Tibial artery (tissue), 4 donors: Measurements from ENCODE around the gene TUBB2A.
A peak's percentile ranks its signal among the peaks of the same experiment; 100 is the strongest.
"Not testable (repeated sequence)": the region's sequence is repeated elsewhere in the genome, so short reads cannot be mapped to it uniquely, and the experiment has no call there.

ENCODE experiments used
- DNase-seq, 2 donors: peaks; one replicate each; pipeline ENCODE4 v3.0.0-alpha.2; 2019
- H3K27ac ChIP-seq, 2 donors: fragments of 200-600 bp; sonication (generic) in 1 of 2; 1 replicate in 1 of 2; 2 replicates in 1 of 2; pipeline ENCODE4 v1.5.1; 2018 to 2019; ENCODE audit warnings: mild to moderate bottlenecking in 1 of 2
- H3K27me3 ChIP-seq, 2 donors: fragments of 200-600 bp; sonication (generic) in 1 of 2; one replicate each; pipeline versions ENCODE4 v1.5.1 to v1.6.0; 2016 to 2019
- H3K36me3 ChIP-seq, 3 donors: fragments of 200-600 bp; sonication (generic) in 2 of 3; one replicate each; pipeline ENCODE4 v1.5.1; 2016 to 2019; ENCODE audit warnings: mild to moderate bottlenecking in 2 of 3
- H3K4me1 ChIP-seq, 4 donors: fragments of 200-600 bp; sonication (generic) in 2 of 4; 1 replicate in 3 of 4; 2 replicates in 1 of 4; pipeline ENCODE4 v1.5.1; 2016 to 2019
- H3K4me3 ChIP-seq, 2 donors: fragments of 200-600 bp; sonication (generic) in 1 of 2; 1 replicate in 1 of 2; 2 replicates in 1 of 2; pipeline ENCODE4 v1.5.1; 2018 to 2019; ENCODE audit warnings: mild to moderate bottlenecking in 2 of 2
- H3K9me3 ChIP-seq, 3 donors: fragments of 200-600 bp; sonication (generic) in 1 of 3; one replicate each; pipeline ENCODE4 v1.5.1; 2016 to 2019
- intact Hi-C: fragments of 100-400 bp; cut with DNase I; formaldehyde crosslinking; loops from one replicate; pipeline ENCODE4 v1.15.0; 2023; ENCODE audit warnings: low total_unique reads
- TF ChIP-seq, protein P1 (sequence below), 2 experiments: fragments of 200-600 bp in 1 of 2; fragments of 450-650 bp in 1 of 2; IDR thresholded peaks; one replicate each; pipeline ENCODE4 v1.5.1; 2017 to 2019; ENCODE audit warnings: antibody characterized with exemption in 2 of 2, mild to moderate bottlenecking in 1 of 2, moderate library complexity in 1 of 2

Gene TUBB2A

DNA sequence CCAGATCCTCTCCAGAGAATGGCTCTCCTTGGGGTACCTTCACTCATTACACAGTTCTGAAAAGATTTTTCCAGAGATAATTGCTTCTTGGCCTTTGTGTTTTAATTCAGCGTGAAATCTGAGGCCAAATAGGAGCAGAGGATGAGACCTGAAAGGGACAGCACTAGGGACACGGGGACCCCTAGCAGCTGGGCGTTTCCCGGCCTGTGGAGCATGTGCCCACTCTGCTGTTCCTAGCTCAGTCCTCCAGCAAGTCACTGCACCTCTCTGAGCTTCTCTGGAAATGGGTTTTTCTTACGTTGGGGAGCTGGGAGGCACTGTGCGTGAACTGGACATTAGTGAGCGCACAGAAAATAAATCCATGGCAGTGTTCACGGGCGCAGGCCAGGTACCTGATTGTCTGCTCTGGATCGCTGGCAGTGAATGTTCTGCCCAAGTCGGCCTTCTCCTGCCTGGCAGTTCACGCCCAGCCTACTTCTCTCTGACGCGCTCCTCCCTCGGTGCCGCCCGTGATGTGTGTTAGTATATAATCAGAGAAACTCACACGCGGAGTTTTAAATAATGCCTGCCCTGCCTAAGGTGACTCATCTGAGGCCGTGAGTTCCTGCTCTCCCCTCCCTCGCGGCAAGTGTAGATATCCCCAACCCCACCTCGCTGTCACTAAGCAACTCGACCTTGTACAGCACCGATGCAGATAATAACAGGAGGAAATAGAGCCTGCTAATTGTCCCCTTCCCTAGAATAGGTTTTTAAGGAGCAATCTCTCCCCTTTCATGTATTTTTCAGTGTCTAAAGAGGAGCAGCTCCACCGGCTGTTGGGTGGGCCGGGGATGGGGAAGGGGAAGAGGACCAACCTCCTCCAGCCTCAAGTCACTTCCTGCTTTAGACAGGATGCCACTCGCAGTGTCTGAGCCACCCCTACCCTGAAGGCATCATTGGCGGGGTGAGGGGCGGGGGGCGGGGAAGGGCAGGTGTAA is 2.7 kb upstream of the TUBB2A start:
- Histone ChIP-seq H3K27me3 (no peaks in the 10 kb centered on the region), H3K36me3 (peaks cover 0 to 5% (median 3%) of the 10 kb centered on the region in 3 donors), H3K4me1 (peaks cover 0 to 12% (median 8%) of the 10 kb centered on the region in 4 donors), H3K9me3 (no peaks in the 10 kb centered on the region), H3K27ac (no peak overlapping the region), H3K4me3 (no peak overlapping the region)
- intact Hi-C loops, result loop anchor here (10.0 kb wide), 1 partner anchor 85 kb away; no protein-coding TSS in a partner anchor
- DNase-seq, result peak in 1 of 2 donors; percentile 55
- TF ChIP-seq, protein P1, sequence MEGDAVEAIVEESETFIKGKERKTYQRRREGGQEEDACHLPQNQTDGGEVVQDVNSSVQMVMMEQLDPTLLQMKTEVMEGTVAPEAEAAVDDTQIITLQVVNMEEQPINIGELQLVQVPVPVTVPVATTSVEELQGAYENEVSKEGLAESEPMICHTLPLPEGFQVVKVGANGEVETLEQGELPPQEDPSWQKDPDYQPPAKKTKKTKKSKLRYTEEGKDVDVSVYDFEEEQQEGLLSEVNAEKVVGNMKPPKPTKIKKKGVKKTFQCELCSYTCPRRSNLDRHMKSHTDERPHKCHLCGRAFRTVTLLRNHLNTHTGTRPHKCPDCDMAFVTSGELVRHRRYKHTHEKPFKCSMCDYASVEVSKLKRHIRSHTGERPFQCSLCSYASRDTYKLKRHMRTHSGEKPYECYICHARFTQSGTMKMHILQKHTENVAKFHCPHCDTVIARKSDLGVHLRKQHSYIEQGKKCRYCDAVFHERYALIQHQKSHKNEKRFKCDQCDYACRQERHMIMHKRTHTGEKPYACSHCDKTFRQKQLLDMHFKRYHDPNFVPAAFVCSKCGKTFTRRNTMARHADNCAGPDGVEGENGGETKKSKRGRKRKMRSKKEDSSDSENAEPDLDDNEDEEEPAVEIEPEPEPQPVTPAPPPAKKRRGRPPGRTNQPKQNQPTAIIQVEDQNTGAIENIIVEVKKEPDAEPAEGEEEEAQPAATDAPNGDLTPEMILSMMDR (IDR thresholded peaks at IDR 0.05), result no peak

DNA sequence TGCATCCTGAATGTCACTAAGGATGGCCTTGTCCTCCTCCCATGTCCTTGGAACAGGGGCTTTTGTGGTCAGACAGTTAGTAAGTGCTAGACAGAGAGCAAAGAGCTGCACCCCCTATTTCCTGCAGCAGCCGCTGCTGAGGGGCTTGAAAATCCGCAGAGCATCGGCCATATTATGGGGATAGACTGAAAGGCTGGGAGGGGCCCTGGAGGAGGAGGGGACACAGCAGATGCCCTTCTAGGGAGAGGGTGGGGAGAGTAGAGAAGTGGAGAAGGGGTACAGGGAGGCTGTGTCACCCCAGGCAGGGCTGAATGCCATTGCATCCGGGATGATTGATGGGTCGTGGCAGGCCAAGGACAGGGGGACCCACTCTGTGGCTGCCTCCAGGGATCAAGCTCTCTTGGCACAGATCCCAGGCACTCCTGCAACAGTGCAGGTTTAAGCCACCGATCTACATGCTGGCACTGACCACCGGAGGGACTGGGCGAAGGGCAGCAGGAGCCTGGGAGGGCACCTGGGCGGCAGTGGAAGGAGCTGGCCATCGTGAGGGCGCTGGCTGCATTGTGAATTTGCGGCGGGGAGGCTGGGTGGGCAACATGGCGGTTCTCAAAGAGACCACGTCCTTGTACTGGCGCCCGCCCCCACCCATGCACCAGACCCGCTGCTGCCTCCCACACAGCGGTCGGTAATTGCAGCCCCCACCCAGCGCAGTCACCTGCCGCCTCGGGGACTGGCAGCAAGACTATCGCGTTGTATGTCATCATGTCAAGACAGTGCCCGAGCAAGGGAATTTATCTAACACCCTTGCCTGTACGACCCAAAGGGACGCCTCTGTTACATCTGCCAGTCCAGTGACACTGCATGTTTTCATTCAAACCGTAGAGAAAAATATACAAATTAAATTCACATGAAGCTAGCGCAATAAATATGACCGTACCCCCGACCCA is 887 bp downstream of the TUBB2A start:
- intact Hi-C loops, result loop anchor here (10.0 kb wide), 1 partner anchor 88 kb away; no protein-coding TSS in a partner anchor
- DNase-seq, H3K4me1 ChIP-seq, H3K9me3 ChIP-seq, H3K27me3 ChIP-seq: not testable (repeated sequence)
- Histone ChIP-seq H3K36me3 (peaks cover 0 to 23% (median 8%) of the 10 kb centered on the region in 3 donors), H3K27ac (peak overlapping the region; percentile 97 to 100), H3K4me3 (peak overlapping the region; percentile 96 to 100)

DNA sequence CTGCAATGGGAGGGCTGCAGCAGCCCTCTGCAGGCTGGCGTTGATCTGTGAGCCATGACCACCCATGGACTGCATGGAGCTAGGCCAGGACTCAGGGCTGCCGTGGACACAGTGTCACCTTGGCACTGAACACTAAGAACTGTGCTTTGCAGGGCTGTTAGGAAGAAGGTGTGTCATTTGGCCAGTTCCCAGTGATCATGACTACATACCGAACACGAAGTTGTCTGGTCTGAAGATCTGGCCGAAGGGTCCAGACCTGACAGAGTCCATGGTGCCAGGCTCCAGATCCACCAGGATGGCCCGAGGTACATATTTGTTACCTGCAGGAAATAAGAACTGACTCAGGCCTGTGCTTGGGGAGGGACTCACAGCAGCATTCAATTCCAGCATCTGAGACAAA is 1.9 kb downstream of the TUBB2A start:
- H3K27ac ChIP-seq, H3K27me3 ChIP-seq, H3K9me3 ChIP-seq, H3K4me3 ChIP-seq, H3K4me1 ChIP-seq, DNase-seq: not testable (repeated sequence)
- intact Hi-C loops, result loop anchor here (10.0 kb wide), 1 partner anchor 89 kb away; no protein-coding TSS in a partner anchor
- peaks cover 0 to 23% (median 8%) of the 10 kb centered on the region in 3 donors for H3K36me3 ChIP-seq

DNA sequence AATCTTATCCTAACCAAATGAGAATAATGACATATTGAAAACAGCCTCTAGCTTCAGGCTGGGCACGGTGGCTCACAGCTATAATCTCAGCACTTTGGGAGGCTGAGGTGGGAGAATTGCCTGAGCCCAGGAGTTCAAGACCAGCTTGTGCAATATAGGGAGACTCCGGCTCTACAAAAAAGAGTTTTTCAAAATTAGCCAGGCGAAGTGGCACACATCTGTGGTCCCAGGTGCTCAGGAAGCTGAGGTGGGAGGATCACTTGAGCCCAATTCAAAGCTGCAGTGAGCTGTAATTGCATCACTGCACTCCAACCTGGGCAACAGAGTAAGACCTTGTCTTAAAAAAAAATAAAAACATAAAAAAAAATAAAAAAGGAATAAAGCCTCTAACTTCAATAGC is 4.7 kb downstream of the TUBB2A start:
- intact Hi-C loops, result loop anchor here (10.0 kb wide), 1 partner anchor 92 kb away; no protein-coding TSS in a partner anchor
- Histone ChIP-seq H3K4me3 (no peak overlapping the region), H3K4me1 (peaks cover 0 to 4% (median 2%) of the 10 kb centered on the region in 4 donors), H3K27me3 (no peaks in the 10 kb centered on the region), H3K27ac (no peak overlapping the region), H3K9me3 (no peaks in the 10 kb centered on the region), H3K36me3 (peaks cover 0 to 47% (median 16%) of the 10 kb centered on the region in 3 donors)
- TF ChIP-seq, protein P1 (IDR thresholded peaks at IDR 0.05), result no peak
- no peak for DNase-seq

DNA sequence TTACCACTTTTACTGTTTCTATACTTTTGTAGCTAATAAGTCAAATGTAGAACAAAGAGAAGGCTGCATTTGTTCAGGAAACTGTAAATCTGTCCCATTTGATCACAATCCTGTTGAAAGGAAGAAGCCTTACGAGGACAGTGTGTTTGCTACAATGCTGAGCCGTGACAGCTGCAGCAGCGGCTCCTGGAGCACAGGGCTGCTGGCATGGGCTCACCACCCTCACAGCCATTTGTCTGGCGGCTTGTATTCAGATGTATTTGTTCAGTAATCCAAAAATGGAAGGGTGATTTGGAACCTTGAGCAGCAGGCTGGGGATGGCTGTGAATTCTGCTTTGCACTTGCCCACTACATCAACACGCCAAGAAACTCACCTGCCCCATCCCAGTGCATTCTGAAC is 5.7 kb downstream of the TUBB2A start:
- intact Hi-C loops, result loop anchor here (10.0 kb wide), 1 partner anchor 93 kb away; no protein-coding TSS in a partner anchor

More for the DNA sequence above, 5.7 kb downstream of the TUBB2A start:
- Histone ChIP-seq H3K27ac (no peak overlapping the region), H3K4me1 (peaks cover 0 to 4% (median 1%) of the 10 kb centered on the region in 4 donors), H3K36me3 (peaks cover 0 to 53% (median 20%) of the 10 kb centered on the region in 3 donors), H3K27me3 (no peaks in the 10 kb centered on the region), H3K4me3 (no peak overlapping the region), H3K9me3 (no peaks in the 10 kb centered on the region)
- TF ChIP-seq, protein P1 (IDR thresholded peaks at IDR 0.05), result no peak
- no peak for DNase-seq
